Choroid plexus epithelial cell (primary cell): Measurements from ENCODE around the gene FBXL20.

Source experiments
- DNase-seq: peaks from one replicate; pipeline ENCODE4 v3.0.0-alpha.2; 2010; ENCODE audit warnings: low read depth
- H3K4me3 ChIP-seq: 2 replicates; pipeline ENCODE4 v1.5.1; 2011; ENCODE audit warnings: low read depth, mild to moderate bottlenecking, control low read depth, low read length, moderate library complexity
- TF ChIP-seq, protein P1 (sequence below): conservative IDR thresholded peaks from 2 replicates; pipeline ENCODE4 v1.5.1; 2011; ENCODE audit warnings: low read depth, mild to moderate bottlenecking, control low read depth, inconsistent platforms, low read length, moderate library complexity

FBXL20 gene

DNA sequence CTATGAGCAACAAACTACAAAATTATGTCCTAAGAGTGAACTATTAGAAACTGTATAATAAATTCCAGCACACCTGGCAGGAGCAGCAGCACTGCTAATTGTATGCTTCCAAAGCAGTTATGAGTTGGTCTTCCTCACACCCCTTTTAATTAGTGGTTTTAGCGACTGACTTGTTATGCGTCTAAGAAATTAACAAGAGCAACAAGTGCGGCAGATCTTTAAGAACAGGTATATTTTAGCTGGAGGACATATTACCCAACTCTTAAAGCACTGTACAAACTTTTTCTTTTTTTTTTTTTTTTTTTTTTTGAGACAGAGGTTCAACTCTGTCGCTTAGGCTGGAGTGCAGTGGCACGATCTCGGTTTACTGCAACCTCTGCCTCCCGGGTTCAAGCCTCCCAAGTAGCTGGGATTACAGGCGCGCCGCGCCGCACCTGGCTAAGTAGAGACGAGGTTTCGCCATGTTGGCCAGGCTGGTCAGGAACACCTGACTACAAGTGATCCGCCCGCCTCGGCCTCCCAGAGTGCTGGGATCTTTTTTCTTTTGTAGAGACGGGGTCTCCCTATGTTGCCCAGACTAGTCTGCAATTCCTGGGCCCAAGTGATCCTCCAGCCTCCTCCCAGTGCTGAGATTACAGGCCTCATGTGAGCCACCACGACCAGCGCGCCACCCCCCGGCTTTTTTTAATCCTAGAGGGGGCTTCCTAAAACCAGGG lies 1.6 kb upstream of the FBXL20 start:
- TF ChIP-seq, protein P1, sequence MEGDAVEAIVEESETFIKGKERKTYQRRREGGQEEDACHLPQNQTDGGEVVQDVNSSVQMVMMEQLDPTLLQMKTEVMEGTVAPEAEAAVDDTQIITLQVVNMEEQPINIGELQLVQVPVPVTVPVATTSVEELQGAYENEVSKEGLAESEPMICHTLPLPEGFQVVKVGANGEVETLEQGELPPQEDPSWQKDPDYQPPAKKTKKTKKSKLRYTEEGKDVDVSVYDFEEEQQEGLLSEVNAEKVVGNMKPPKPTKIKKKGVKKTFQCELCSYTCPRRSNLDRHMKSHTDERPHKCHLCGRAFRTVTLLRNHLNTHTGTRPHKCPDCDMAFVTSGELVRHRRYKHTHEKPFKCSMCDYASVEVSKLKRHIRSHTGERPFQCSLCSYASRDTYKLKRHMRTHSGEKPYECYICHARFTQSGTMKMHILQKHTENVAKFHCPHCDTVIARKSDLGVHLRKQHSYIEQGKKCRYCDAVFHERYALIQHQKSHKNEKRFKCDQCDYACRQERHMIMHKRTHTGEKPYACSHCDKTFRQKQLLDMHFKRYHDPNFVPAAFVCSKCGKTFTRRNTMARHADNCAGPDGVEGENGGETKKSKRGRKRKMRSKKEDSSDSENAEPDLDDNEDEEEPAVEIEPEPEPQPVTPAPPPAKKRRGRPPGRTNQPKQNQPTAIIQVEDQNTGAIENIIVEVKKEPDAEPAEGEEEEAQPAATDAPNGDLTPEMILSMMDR, result no peak
- no peak overlapping the region for H3K4me3 ChIP-seq
- DNase-seq, result no peak

DNA sequence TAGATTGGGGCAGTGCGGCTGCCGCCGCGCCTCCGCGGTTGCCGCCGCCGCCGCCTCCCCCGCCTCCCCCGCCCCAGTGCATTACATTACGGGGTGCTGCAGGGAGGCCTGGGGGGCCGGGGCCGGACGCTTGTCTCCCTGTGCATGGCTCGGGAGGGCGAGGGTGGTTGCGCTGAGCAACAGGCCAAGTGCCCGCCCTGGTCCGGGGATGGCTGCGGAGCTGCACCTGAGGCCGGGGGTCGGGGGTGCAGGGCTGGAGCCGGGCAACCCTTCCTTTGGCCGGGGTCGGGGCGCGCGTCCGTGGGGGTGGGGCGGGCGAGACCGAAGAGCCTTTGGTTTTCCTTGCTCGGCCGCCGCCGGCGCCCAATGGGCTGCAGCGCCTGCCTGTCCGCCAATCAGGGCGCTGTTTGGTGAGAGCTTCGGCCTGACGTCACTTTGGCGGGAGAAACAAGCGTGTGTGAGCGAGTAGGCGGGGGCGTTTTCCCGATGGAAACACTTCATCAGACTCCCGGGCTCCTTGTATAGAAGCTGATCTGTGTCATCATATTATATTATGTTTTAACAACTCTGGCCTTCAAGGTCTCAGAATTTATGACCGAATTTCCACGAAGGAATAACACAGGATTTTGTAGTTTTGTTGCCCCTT lies 941 bp upstream of the FBXL20 start:
- TF ChIP-seq, protein P1, result no peak
- DNase-seq, result peak; percentile 94
- peak overlapping the region; percentile 95 for H3K4me3 ChIP-seq

DNA sequence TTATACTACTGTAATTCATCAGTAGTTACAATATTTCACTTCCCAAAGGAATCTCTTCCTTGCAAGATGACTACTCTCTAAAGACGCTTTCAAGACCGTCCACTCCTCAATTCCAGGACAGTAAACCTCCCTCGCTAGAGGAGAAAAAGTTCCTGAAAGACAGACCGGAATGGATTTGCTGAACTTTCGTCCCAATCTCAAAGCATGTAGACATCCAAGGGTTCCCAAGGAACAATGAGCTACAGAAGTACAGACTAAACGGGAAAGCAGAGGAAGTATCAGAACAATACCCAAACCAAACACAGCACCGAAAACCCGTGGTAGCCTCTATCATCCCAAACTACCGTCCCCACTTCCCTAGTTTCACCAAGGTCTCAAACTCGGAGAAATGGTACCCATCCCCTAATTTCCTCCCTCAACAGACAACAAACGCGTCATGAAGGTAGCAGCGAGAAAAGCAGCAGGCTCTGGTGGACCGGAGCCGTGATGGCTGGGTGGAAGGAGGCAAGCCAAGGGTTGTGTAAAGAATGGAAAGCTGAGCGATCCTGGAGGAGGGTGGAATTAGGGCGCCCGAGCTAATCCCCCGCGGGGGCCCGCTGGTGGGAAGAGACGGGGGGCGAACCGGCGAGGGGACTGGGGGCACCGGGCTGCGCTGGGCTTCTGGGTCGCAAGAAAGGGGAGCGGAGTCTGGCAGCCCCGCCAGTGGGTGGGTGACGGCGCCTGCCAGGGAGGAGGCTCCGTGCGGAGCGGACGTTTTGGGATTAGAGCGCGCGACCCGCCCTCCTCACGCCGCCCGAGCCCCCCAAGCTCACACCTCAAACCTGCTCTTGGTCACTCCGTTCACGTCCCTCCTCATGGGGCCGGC lies 647 bp downstream of the FBXL20 start:
- TF ChIP-seq, protein P1, result no peak
- peak; percentile 28 for DNase-seq
- H3K4me3 ChIP-seq, result peak overlapping the region; percentile 95

DNA sequence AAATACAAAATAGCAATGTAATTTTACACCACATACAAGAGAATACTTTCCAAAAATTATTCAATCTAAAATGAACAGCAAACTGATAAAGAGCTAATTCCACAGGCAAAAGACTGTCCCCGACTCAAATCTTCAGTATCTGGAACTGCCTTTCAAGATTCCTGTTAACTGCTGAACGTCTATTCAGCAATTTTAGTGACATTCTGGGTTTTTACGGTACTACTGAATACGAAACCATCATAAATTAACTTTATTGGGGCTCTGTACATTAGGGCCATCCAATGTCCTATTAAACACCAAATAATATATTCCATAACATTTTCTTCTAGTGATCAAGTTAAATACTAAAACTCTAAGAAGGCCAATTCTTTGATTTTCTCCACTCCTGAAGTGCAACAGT lies 1.6 kb downstream of the FBXL20 start:
- no peak for DNase-seq
- TF ChIP-seq, protein P1, result no peak
- H3K4me3 ChIP-seq, result no peak overlapping the region

DNA sequence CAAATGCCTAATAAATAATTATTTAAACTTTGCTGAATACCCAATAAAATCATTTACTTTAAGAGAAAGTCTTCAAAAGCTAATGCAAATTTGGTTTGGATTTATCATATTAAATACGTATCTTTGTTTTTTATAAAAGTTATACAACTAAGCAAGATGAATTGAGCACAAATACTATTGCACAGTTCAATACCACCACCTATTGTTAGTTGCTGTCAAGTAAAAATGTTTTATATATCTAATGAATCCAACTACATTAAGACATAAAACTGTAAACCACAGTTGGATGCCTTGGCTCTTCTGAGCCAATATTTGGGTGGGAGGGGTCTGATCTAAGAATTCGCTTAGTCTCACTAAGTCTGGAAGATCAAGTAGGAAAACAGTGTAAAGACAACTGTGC lies 7.7 kb downstream of the FBXL20 start:
- H3K4me3 ChIP-seq, result no peak overlapping the region
- TF ChIP-seq, protein P1, result no peak
- DNase-seq, result peak; percentile 14

DNA sequence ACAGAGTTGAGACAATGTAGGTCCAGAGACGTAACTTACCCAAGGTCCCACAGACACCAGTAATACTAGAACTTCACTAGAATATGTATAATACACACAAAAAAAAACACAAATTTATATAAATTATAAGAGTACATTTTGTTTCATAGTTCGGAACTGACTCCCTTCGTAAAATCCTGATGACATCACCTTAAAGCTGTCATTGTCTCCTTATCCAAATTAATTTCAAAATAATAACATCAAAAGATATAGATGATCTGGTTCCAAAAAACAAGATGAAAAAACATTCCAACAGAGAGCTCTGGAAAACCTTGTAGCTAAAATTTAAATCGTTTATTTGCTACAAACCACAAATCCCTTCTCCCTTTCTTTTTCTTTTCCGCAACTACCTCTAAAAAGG lies 10.0 kb downstream of the FBXL20 start:
- H3K4me3 ChIP-seq, result no peak overlapping the region
- no peak for DNase-seq
- TF ChIP-seq, protein P1, result no peak
